GM12878 (cell line): ENCODE results near the gene PLA2G6. TPM values are rescaled to one million over a fixed set of nuclear protein-coding genes. Genes with fewer than 3 reads are reported as not detected.

Source experiments
- ATAC-seq: fragments of 200-7000 bp; cut with Tn5 transposase; 3 replicates; pipeline ENCODE4 v1.9.1; 2020; ENCODE audit warnings: mild to moderate bottlenecking, moderate library complexity
- BruUV-seq: library from RNA; stranded (reverse); fragments of 400-500 nt; replicated peaks from 2 replicates; lab custom pipeline; 2021; lab: Mats Ljungman, UMichigan
- CTCF ChIA-PET: fragments of 300-600 bp; sonication (Branson Sonifier 250); formaldehyde crosslinking; extraction: SDS; loops from one replicate; lab custom pipeline; 2021; ENCODE audit warnings: inconsistent platforms; lab: Yijun Ruan, JAX
- POLR2A ChIA-PET: fragments of 350-600 bp; formaldehyde crosslinking; extraction: SDS; loops from one replicate; lab custom pipeline; 2021; ENCODE audit warnings: inconsistent platforms; lab: Charles Lee
- RAD21 ChIA-PET: fragments of 300-600 bp; sonication (Branson Sonifier 250); formaldehyde crosslinking; loops from one replicate; lab custom pipeline; 2023; ENCODE audit warnings: antibody characterized with exemption; ENCODE audit not compliant: unreplicated experiment; lab: Charles Lee
- SMC1A ChIA-PET: fragments of 300-600 bp; sonication (Branson Sonifier 250); formaldehyde crosslinking; loops from one replicate; lab custom pipeline; 2023; ENCODE audit not compliant: unreplicated experiment, uncharacterized antibody; lab: Charles Lee
- DNase-seq: peaks from one replicate; pipeline ENCODE4 v3.0.0-alpha.2; 2011; ENCODE audit warnings: low read depth, low spot score
- FAIRE-seq: peaks from 3 replicates; lab custom pipeline; 2011; peaks lifted over from hg19 to GRCh38; lab: Jason Lieb, UNC
- H2AFZ ChIP-seq: 2 replicates; pipeline ENCODE4 v1.6.0; 2011; ENCODE audit warnings: low read depth, low read length, control low read depth; ENCODE audit not compliant: control insufficient read depth
- H3K27ac ChIP-seq: 2 replicates; pipeline ENCODE4 v1.5.1; 2011; ENCODE audit warnings: control low read depth; ENCODE audit not compliant: control insufficient read depth, insufficient read depth
- H3K27me3 ChIP-seq, 2 experiments: replicated peaks in 1 of 2; 2 replicates each; pipeline versions ENCODE4 v1.6.0 to v1.6.1; 2011; ENCODE audit warnings: low read length in 1 of 2; ENCODE audit not compliant: control insufficient read depth in 2 of 2, insufficient read depth in 2 of 2
- H3K36me3 ChIP-seq, 2 experiments: 2 replicates each; pipeline ENCODE4 v1.5.1; 2011; ENCODE audit warnings: low read length in 1 of 2; ENCODE audit not compliant: control insufficient read depth in 2 of 2, insufficient read depth in 2 of 2
- H3K4me1 ChIP-seq: 2 replicates; pipeline ENCODE4 v1.6.1; 2011; ENCODE audit warnings: mild to moderate bottlenecking, low read length, moderate library complexity, mixed read lengths; ENCODE audit not compliant: control insufficient read depth, insufficient read depth
- H3K4me2 ChIP-seq: 2 replicates; pipeline ENCODE4 v1.6.0; 2011; ENCODE audit warnings: control low read depth; ENCODE audit not compliant: control insufficient read depth, insufficient read depth
- H3K4me3 ChIP-seq: fragments of 200-600 bp; sonication (generic); 2 replicates; pipeline ENCODE4 v1.5.1; 2016
- H3K79me2 ChIP-seq: 2 replicates; pipeline ENCODE4 v1.6.0; 2011; ENCODE audit warnings: low read length; ENCODE audit not compliant: control insufficient read depth, insufficient read depth
- H3K9ac ChIP-seq: 2 replicates; pipeline ENCODE4 v1.8.0; 2011; ENCODE audit warnings: low read length, control low read depth, mixed read lengths; ENCODE audit not compliant: control insufficient read depth, insufficient read depth
- H3K9me3 ChIP-seq: replicated peaks from 3 replicates; pipeline ENCODE4 v1.5.1; 2011; ENCODE audit warnings: mild to moderate bottlenecking, low read length; ENCODE audit not compliant: control insufficient read depth, insufficient read depth
- H4K20me1 ChIP-seq: 2 replicates; pipeline ENCODE4 v1.6.0; 2011; ENCODE audit not compliant: control insufficient read depth, insufficient read depth
- CBFB ChIP-seq: IDR thresholded peaks from 2 replicates; pipeline ENCODE4 v1.6.1; 2016; ENCODE audit warnings: antibody characterized with exemption, low read depth
- CEBPB ChIP-seq, 2 experiments: fragments of 150-350 bp in 1 of 2; IDR thresholded peaks; 2 replicates each; pipeline ENCODE4 v1.6.1; 2012 to 2014; ENCODE audit warnings: low read depth in 2 of 2, low read length in 2 of 2, borderline replicate concordance in 1 of 2, inconsistent platforms in 1 of 2
- CHD2 ChIP-seq: IDR thresholded peaks from 2 replicates; pipeline ENCODE4 v1.6.1; 2011; ENCODE audit warnings: low read depth, low read length, improper control_type of control experiment, borderline replicate concordance
- KLF5 ChIP-seq: fragments of 450-650 bp; IDR thresholded peaks from 2 replicates; pipeline ENCODE4 v1.6.1; 2014; ENCODE audit warnings: mild to moderate bottlenecking; ENCODE audit not compliant: partially characterized antibody
- MXI1 ChIP-seq: fragments of 150-350 bp; IDR thresholded peaks from 2 replicates; pipeline ENCODE4 v1.6.1; 2011; ENCODE audit warnings: low read depth, mild to moderate bottlenecking, inconsistent platforms, low read length, improper control_type of control experiment
- PAX8 ChIP-seq: fragments of 450-650 bp; IDR thresholded peaks from 2 replicates; pipeline ENCODE4 v1.6.1; 2017; ENCODE audit warnings: mild to moderate bottlenecking, moderate library complexity
- POLR2AphosphoS5 ChIP-seq: IDR thresholded peaks from 2 replicates; pipeline ENCODE4 v1.6.1; 2011; ENCODE audit warnings: mild to moderate bottlenecking, low read length, inconsistent platforms
- SMAD1 ChIP-seq: fragments of 450-650 bp; IDR thresholded peaks from 2 replicates; pipeline ENCODE4 v1.6.1; 2018; ENCODE audit warnings: mild to moderate bottlenecking, low read depth; ENCODE audit not compliant: partially characterized antibody
- SMC3 ChIP-seq: IDR thresholded peaks from 2 replicates; pipeline ENCODE4 v1.6.1; 2011; ENCODE audit warnings: low read length, improper control_type of control experiment, borderline replicate concordance
- YY1 ChIP-seq: IDR thresholded peaks from 2 replicates; pipeline ENCODE4 v1.6.1; 2011; ENCODE audit warnings: low read depth, mild to moderate bottlenecking, low read length
- WGBS: methylation state at CpG from one replicate; pipeline ENCODE4 v1.1.6; 2016; ENCODE audit warnings: low lambda C conversion rate; ENCODE audit not compliant: insufficient replicate concordance, insufficient coverage; ENCODE audit errors: missing lambda C conversion rate; 5-methylcytosine and 5-hydroxymethylcytosine counted together
- in situ Hi-C: fragments of 300-500 bp; cut with MboI; formaldehyde crosslinking; loops from 9 replicates; pipeline ENCODE4 v1.14.3; 2018; ENCODE audit warnings: mixed read lengths
- intact Hi-C: fragments of 100-400 bp; cut with micrococcal nuclease; formaldehyde crosslinking; loops from one replicate; pipeline ENCODE4 v1.14.2; 2022; ENCODE audit not compliant: unreplicated experiment
- polyA plus RNA-seq, 11 experiments: library from polyadenylated mRNA; depleted of rRNA in 4 of 11; unstranded in 6 of 11; stranded (reverse) in 5 of 11; fragments of >200 nt; fragmentation: Nextera tagmentation in 4 of 11; fragmentation: Illumina TruSeq in 1 of 11; extraction: Ambion mirVana in 4 of 11; extraction: Trizol in 1 of 11; gene quantifications; 1 replicate in 1 of 11; 2 replicates in 10 of 11; pipeline versions ENCODE4 v1.2.1 to v1.2.3, GENCODE V29; 2011 to 2016; ENCODE audit warnings: inconsistent platforms in 2 of 11, missing spikeins in 2 of 11, low read depth in 1 of 11
- total RNA-seq, 4 experiments: library from RNA; depleted of rRNA in 3 of 4; stranded (reverse); fragments of >200 nt in 3 of 4; fragmentation: Illumina TruSeq in 1 of 4; extraction: Trizol in 1 of 4; gene quantifications; 2 replicates each; pipeline versions ENCODE4 v1.2.1 to v1.2.3, GENCODE V29; 2013 to 2021
- TF ChIP-seq, protein P1 (sequence below): IDR thresholded peaks from 2 replicates; pipeline ENCODE4 v1.6.1; 2011; ENCODE audit warnings: borderline replicate concordance, low read depth, mild to moderate bottlenecking, moderate library complexity, mixed read lengths, low read length; ENCODE audit not compliant: insufficient read depth; ENCODE audit errors: extremely low read length
- TF ChIP-seq, protein P2 (sequence below): fragments of 450-650 bp; IDR thresholded peaks from 2 replicates; pipeline ENCODE4 v1.6.1; 2017; ENCODE audit warnings: antibody characterized with exemption, mild to moderate bottlenecking, moderate library complexity

The PLA2G6 gene
- total and polyA plus RNA-seq, 10 of the 15 experiments (the other 5 are each of a cell fraction or from before 2014, with no cell fraction given) = 0.15 to 42.2 (median 15.8) TPM

DNA sequence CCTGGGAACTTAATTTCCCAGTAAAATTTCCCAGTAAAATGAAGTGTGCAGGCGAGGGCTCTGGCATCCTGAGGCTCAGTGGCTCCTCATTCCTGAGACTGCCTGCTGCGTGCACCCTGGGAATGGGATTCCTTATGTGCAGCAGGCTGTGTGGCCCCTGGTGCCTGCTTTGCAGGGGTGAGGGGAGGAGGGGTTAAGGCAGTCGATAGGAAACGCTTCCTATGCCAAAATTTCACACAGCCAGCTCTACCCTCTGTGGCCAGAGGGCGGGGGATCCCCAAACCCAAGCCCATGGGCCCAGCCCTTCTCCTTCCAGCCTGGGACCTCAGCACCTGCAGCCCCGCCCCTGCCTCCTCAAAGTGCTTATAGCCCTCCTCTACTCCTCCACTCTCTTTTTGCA is 59.0 kb downstream of the PLA2G6 start:
- RAD21 ChIA-PET = no interaction called here
- no peak for DNase-seq
- H3K4me3 ChIP-seq = no peak overlapping the region
- POLR2A ChIA-PET = no interaction called here
- no peaks in the 10 kb centered on the region for H4K20me1 ChIP-seq
- WGBS = 12% methylated on average over 6 of the region's 6 CpGs
- TF ChIP-seq SMC3 (no peak), KLF5 (no peak)
- no peak overlapping the region for H3K4me2 ChIP-seq
- H3K9ac ChIP-seq = no peak overlapping the region
- in situ Hi-C loops = no loop called here
- intact Hi-C loops = no loop called here
- no peak overlapping the region for H2AFZ ChIP-seq
- H3K36me3 ChIP-seq = no peaks in the 10 kb centered on the region; a peak in 1 of 4 replicates
- peak; percentile 33; the same call in 1 of the 3 replicates for ATAC-seq
- no peaks in the 10 kb centered on the region for H3K79me2 ChIP-seq
- BruUV-seq = no TSS peak
- no peaks in the 10 kb centered on the region for H3K4me1 ChIP-seq
- H3K9me3 ChIP-seq = no peaks in the 10 kb centered on the region
- CTCF ChIA-PET = interaction anchor here (0.6 kb wide), 1 partner anchor 669 kb away, joined by 3 read pairs; no protein-coding TSS in a partner anchor
- no peak overlapping the region for H3K27ac ChIP-seq
- FAIRE-seq = no peak
- no peaks in the 10 kb centered on the region for H3K27me3 ChIP-seq
- SMC1A ChIA-PET = no interaction called here

DNA sequence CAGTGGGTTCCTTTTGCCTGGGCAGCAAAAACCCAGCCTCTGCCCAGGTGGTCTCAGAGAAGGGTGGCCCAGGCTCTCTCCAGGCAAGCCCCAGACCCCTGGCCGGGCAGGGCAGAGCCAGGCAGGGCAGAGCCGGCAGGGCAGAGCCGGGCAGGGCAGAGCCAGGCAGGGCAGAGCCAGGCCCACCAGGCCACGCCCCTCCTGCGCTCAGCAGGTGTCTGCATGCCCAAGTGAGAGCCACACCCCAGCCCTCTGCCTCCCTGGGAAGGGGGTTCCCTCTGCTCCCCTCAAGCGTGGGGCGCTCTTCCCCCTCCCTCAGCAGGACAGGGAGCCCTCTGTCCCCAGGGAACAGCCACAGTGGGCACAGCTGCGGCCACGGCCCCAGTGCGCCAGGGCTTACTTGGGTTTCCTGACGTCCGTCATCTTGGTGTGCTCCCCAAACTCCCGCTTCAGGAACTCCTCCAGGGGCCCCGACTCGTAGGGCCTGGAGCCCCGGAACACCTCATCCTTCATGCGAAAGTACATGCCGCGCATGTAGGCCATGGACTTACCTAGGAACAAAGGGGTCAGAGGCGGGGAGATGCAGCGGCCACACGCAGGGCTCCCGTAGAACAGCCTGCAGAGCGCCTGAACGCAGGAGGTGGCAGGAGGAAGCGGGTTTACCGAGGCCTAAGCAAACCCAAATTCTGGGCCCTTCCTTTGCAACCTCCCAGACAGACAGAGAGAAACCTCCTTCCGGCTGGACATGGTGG is 61.1 kb downstream of the PLA2G6 start:
- Histone ChIP-seq H2AFZ (no peak overlapping the region), H3K27me3 (no peaks in the 10 kb centered on the region), H3K4me1 (no peaks in the 10 kb centered on the region), H3K4me3 (no peak overlapping the region), H3K9ac (no peak overlapping the region), H3K4me2 (no peak overlapping the region), H3K36me3 (no peaks in the 10 kb centered on the region; a peak in 2 of 4 replicates), H4K20me1 (no peaks in the 10 kb centered on the region), H3K27ac (no peak overlapping the region), H3K79me2 (no peaks in the 10 kb centered on the region), H3K9me3 (no peaks in the 10 kb centered on the region)
- 88% methylated on average over 28 of the region's 28 CpGs for WGBS
- FAIRE-seq = no peak
- no peak for DNase-seq
- in situ Hi-C loops (no loop called here), intact Hi-C loops (no loop called here)
- RAD21 ChIA-PET = no interaction called here
- SMC1A ChIA-PET = no interaction called here
- BruUV-seq = no TSS peak
- POLR2A ChIA-PET = no interaction called here
- CTCF ChIA-PET = no interaction called here
- no peak for ATAC-seq
- no peak for TF ChIP-seq POLR2AphosphoS5
- TF ChIP-seq MXI1 = no peak
- TF ChIP-seq CEBPB (IDR thresholded peaks at IDR 0.05; ENCODE audit: borderline replicate concordance in 1 of 2, low read depth in 2 of 2, low read length in 2 of 2) = no peak
- no peak for TF ChIP-seq CHD2
- no peak for TF ChIP-seq SMAD1
- TF ChIP-seq, protein P1, sequence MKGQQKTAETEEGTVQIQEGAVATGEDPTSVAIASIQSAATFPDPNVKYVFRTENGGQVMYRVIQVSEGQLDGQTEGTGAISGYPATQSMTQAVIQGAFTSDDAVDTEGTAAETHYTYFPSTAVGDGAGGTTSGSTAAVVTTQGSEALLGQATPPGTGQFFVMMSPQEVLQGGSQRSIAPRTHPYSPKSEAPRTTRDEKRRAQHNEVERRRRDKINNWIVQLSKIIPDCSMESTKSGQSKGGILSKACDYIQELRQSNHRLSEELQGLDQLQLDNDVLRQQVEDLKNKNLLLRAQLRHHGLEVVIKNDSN = no peak
- TF ChIP-seq, protein P2, sequence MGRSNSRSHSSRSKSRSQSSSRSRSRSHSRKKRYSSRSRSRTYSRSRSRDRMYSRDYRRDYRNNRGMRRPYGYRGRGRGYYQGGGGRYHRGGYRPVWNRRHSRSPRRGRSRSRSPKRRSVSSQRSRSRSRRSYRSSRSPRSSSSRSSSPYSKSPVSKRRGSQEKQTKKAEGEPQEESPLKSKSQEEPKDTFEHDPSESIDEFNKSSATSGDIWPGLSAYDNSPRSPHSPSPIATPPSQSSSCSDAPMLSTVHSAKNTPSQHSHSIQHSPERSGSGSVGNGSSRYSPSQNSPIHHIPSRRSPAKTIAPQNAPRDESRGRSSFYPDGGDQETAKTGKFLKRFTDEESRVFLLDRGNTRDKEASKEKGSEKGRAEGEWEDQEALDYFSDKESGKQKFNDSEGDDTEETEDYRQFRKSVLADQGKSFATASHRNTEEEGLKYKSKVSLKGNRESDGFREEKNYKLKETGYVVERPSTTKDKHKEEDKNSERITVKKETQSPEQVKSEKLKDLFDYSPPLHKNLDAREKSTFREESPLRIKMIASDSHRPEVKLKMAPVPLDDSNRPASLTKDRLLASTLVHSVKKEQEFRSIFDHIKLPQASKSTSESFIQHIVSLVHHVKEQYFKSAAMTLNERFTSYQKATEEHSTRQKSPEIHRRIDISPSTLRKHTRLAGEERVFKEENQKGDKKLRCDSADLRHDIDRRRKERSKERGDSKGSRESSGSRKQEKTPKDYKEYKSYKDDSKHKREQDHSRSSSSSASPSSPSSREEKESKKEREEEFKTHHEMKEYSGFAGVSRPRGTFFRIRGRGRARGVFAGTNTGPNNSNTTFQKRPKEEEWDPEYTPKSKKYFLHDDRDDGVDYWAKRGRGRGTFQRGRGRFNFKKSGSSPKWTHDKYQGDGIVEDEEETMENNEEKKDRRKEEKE = no peak
- TF ChIP-seq PAX8 = no peak
- TF ChIP-seq YY1 = no peak
- TF ChIP-seq CBFB = no peak
